WTC11 (cell line): ENCODE data around the gene MYOZ1. TPM values are rescaled to one million over a fixed set of nuclear protein-coding genes. Genes with fewer than 3 reads are reported as not detected.

Experiments used
- ATAC-seq: fragments of 200-7000 bp; cut with Tn5 transposase; 2 replicates; pipeline ENCODE4 v1.10.0; 2021; ENCODE audit warnings: mild to moderate bottlenecking, moderate library complexity
- CTCF ChIA-PET: fragments of 300-600 bp; sonication (Branson Sonifier 250); formaldehyde crosslinking; loops from one replicate; lab custom pipeline; 2021; ENCODE audit warnings: antibody characterized with exemption; lab: Charles Lee
- POLR2A ChIA-PET: fragments of 350-600 bp; sonication (Branson Sonifier 250); formaldehyde crosslinking; loops from one replicate; lab custom pipeline; 2021; ENCODE audit warnings: antibody characterized with exemption; lab: Charles Lee
- DNase-seq: peaks from one replicate; pipeline ENCODE4 v3.0.0; 2021; ENCODE audit warnings: low spot score
- H3K27ac Mint-ChIP-seq: 2 replicates; pipeline ENCODE4 v1.8.0; 2021; ENCODE audit warnings: mixed read lengths
- H3K27me3 Mint-ChIP-seq: 2 replicates; pipeline ENCODE4 v1.8.0; 2021; ENCODE audit warnings: low read depth, mild to moderate bottlenecking, moderate library complexity, mixed read lengths
- H3K36me3 Mint-ChIP-seq: 2 replicates; pipeline ENCODE4 v1.8.0; 2021; ENCODE audit warnings: mixed read lengths
- H3K4me1 Mint-ChIP-seq: 2 replicates; pipeline ENCODE4 v1.8.0; 2022; ENCODE audit warnings: mixed read lengths
- H3K4me3 Mint-ChIP-seq: 2 replicates; pipeline ENCODE4 v1.8.0; 2021; ENCODE audit warnings: mild to moderate bottlenecking, moderate library complexity, mixed read lengths
- H3K9me3 Mint-ChIP-seq: 2 replicates; pipeline ENCODE4 v1.8.0; 2021; ENCODE audit warnings: mixed read lengths
- ELF4 ChIP-seq: sonication (generic); formaldehyde crosslinking; IDR thresholded peaks from 2 replicates; pipeline ENCODE4 v1.8.1; 2022; ENCODE audit warnings: low read depth, mild to moderate bottlenecking, moderate library complexity, missing genetic modification reagents
- GABPB1 ChIP-seq: sonication (generic); formaldehyde crosslinking; IDR thresholded peaks from 2 replicates; pipeline ENCODE4 v1.8.1; 2023; ENCODE audit warnings: mild to moderate bottlenecking, missing genetic modification reagents
- HMGA2 ChIP-seq: fragments of 250-450 bp; sonication (Bioruptor Pico); IDR thresholded peaks from 2 replicates; pipeline ENCODE4 v1.4.0; 2021; ENCODE audit warnings: mild to moderate bottlenecking, moderate library complexity
- KAT7 ChIP-seq: sonication (generic); formaldehyde crosslinking; IDR thresholded peaks from 2 replicates; pipeline ENCODE4 v1.8.1; 2023; ENCODE audit warnings: missing genetic modification reagents, mild to moderate bottlenecking, borderline replicate concordance
- NFYB ChIP-seq: sonication (generic); formaldehyde crosslinking; conservative IDR thresholded peaks from 2 replicates; pipeline ENCODE4 v1.8.0; 2022; ENCODE audit warnings: low read depth, missing genetic modification reagents
- NR2C2 ChIP-seq: sonication (generic); formaldehyde crosslinking; IDR thresholded peaks from 2 replicates; pipeline ENCODE4 v1.8.0; 2022; ENCODE audit warnings: mild to moderate bottlenecking, missing genetic modification reagents
- TEAD1 ChIP-seq: sonication (generic); formaldehyde crosslinking; IDR thresholded peaks from 2 replicates; pipeline ENCODE4 v1.8.0; 2022; ENCODE audit warnings: mild to moderate bottlenecking, missing genetic modification reagents
- ZBTB21 ChIP-seq: sonication (generic); formaldehyde crosslinking; IDR thresholded peaks from 2 replicates; pipeline ENCODE4 v1.8.1; 2023; ENCODE audit warnings: mild to moderate bottlenecking, missing genetic modification reagents, borderline replicate concordance
- total RNA-seq: library from RNA; stranded (reverse); gene quantifications from 3 replicates; pipeline ENCODE4 v1.2.3, GENCODE V29; 2021
- TF ChIP-seq, protein P1 (sequence below): fragments of 250-450 bp; sonication (Bioruptor Pico); IDR thresholded peaks from 2 replicates; pipeline ENCODE4 v1.9.0; 2021; ENCODE audit warnings: mild to moderate bottlenecking, borderline replicate concordance
- TF ChIP-seq, protein P2 (sequence below): sonication (generic); formaldehyde crosslinking; IDR thresholded peaks from 2 replicates; pipeline ENCODE4 v1.8.0; 2023; ENCODE audit warnings: missing genetic modification reagents
- TF ChIP-seq, protein P3 (sequence below): sonication (generic); formaldehyde crosslinking; IDR thresholded peaks from 2 replicates; pipeline ENCODE4 v1.8.0; 2023; ENCODE audit warnings: missing genetic modification reagents, mild to moderate bottlenecking, borderline replicate concordance
- TF ChIP-seq, protein P4 (sequence below): sonication (generic); formaldehyde crosslinking; IDR thresholded peaks from 2 replicates; pipeline ENCODE4 v1.8.0; 2023; ENCODE audit warnings: mild to moderate bottlenecking, missing genetic modification reagents
- TF ChIP-seq, protein P5 (sequence below): fragments of 250-450 bp; sonication (Bioruptor Pico); conservative IDR thresholded peaks from 2 replicates; pipeline ENCODE4 v1.9.0; 2021; ENCODE audit warnings: mild to moderate bottlenecking

MYOZ1 gene
- total RNA-seq, 1 experiment from 2014 or later, result 3.0 TPM

DNA sequence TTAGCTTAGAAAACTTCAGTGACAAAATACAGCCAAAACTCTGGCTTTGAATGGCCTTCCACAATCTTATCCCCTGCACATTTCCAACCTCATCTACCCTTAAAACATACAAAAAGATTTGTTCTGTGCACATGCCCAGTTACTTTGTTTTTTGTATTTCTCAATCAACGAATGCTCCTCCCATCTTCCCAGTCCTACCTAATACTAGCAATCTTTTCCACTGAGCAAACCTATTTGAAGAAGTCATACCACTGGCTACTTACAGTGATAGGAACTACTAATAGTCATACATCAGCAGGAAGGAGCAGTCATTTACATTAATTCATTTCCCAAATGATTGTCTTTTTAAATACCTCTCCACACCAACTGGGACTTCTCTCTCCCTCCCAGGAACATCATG lies 52.6 kb downstream of the MYOZ1 start (continued):
- TF ChIP-seq NFYB (no peak), KAT7 (CRISPR knock-in tag) (no peak)
- TF ChIP-seq, protein P1, sequence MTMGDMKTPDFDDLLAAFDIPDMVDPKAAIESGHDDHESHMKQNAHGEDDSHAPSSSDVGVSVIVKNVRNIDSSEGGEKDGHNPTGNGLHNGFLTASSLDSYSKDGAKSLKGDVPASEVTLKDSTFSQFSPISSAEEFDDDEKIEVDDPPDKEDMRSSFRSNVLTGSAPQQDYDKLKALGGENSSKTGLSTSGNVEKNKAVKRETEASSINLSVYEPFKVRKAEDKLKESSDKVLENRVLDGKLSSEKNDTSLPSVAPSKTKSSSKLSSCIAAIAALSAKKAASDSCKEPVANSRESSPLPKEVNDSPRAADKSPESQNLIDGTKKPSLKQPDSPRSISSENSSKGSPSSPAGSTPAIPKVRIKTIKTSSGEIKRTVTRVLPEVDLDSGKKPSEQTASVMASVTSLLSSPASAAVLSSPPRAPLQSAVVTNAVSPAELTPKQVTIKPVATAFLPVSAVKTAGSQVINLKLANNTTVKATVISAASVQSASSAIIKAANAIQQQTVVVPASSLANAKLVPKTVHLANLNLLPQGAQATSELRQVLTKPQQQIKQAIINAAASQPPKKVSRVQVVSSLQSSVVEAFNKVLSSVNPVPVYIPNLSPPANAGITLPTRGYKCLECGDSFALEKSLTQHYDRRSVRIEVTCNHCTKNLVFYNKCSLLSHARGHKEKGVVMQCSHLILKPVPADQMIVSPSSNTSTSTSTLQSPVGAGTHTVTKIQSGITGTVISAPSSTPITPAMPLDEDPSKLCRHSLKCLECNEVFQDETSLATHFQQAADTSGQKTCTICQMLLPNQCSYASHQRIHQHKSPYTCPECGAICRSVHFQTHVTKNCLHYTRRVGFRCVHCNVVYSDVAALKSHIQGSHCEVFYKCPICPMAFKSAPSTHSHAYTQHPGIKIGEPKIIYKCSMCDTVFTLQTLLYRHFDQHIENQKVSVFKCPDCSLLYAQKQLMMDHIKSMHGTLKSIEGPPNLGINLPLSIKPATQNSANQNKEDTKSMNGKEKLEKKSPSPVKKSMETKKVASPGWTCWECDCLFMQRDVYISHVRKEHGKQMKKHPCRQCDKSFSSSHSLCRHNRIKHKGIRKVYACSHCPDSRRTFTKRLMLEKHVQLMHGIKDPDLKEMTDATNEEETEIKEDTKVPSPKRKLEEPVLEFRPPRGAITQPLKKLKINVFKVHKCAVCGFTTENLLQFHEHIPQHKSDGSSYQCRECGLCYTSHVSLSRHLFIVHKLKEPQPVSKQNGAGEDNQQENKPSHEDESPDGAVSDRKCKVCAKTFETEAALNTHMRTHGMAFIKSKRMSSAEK (CRISPR knock-in tag), result no peak

DNA sequence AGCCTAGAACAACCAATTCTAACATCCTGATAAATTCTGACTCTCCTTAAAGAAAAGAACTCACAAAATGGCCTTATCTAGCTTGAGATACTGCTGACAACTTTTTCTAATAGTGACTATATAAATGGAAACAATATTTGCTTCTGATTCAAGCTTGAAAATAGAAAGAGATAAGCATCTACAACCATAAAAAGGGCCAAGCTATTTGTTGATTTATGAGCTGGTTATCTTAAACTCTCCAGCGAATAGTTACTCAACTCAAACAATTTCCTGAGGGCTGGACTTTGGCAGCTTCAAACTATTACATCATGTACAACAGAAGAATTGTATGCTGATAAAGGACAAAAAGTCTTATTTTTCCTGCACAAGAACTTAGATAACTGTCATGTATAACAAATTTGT lies 54.7 kb downstream of the MYOZ1 start:
- POLR2A ChIA-PET, result no interaction called here
- Mint-ChIP-seq H3K36me3 (peaks cover 14% of the 10 kb centered on the region), H3K27me3 (no peaks in the 10 kb centered on the region), H3K4me3 (no peak overlapping the region), H3K9me3 (peaks cover 15% of the 10 kb centered on the region), H3K4me1 (peaks cover 34% of the 10 kb centered on the region), H3K27ac (no peak overlapping the region)
- DNase-seq (no peak), ATAC-seq (no peak)
- TF ChIP-seq GABPB1 (CRISPR knock-in tag) (peak; percentile 92), HMGA2 (CRISPR knock-in tag) (no peak)
- CTCF ChIA-PET, result no interaction called here

DNA sequence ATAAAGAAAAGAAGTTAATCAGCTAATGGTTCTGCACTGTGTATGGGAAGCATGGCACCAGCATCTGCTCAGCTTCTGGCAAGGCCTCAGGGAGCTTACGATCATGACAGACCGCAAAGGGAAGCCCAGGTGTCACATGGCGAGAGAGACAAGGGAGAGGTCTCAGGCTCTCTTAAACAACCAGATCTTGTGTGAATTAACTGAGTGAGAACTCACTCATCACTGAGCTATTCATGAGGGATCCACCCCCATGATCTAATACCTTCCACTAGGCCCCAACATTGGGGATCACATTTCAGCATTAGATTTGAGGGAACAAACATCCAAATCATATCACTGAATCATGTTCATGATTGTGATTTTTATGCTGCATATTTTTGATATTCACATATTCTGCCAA lies 55.9 kb downstream of the MYOZ1 start:
- Mint-ChIP-seq H3K4me3 (no peak overlapping the region), H3K9me3 (peaks cover 15% of the 10 kb centered on the region), H3K36me3 (peaks cover 14% of the 10 kb centered on the region), H3K27me3 (no peaks in the 10 kb centered on the region), H3K4me1 (peaks cover 23% of the 10 kb centered on the region), H3K27ac (no peak overlapping the region; the same call in 1 of the 2 replicates)
- no peak for ATAC-seq
- CTCF ChIA-PET, result no interaction called here
- POLR2A ChIA-PET, result no interaction called here
- no peak for DNase-seq
- TF ChIP-seq TEAD1 (CRISPR knock-in tag), result no peak
- no peak for TF ChIP-seq NR2C2 (CRISPR knock-in tag)
- TF ChIP-seq, protein P2, sequence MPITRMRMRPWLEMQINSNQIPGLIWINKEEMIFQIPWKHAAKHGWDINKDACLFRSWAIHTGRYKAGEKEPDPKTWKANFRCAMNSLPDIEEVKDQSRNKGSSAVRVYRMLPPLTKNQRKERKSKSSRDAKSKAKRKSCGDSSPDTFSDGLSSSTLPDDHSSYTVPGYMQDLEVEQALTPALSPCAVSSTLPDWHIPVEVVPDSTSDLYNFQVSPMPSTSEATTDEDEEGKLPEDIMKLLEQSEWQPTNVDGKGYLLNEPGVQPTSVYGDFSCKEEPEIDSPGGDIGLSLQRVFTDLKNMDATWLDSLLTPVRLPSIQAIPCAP (CRISPR knock-in tag), result no peak
- TF ChIP-seq, protein P3, sequence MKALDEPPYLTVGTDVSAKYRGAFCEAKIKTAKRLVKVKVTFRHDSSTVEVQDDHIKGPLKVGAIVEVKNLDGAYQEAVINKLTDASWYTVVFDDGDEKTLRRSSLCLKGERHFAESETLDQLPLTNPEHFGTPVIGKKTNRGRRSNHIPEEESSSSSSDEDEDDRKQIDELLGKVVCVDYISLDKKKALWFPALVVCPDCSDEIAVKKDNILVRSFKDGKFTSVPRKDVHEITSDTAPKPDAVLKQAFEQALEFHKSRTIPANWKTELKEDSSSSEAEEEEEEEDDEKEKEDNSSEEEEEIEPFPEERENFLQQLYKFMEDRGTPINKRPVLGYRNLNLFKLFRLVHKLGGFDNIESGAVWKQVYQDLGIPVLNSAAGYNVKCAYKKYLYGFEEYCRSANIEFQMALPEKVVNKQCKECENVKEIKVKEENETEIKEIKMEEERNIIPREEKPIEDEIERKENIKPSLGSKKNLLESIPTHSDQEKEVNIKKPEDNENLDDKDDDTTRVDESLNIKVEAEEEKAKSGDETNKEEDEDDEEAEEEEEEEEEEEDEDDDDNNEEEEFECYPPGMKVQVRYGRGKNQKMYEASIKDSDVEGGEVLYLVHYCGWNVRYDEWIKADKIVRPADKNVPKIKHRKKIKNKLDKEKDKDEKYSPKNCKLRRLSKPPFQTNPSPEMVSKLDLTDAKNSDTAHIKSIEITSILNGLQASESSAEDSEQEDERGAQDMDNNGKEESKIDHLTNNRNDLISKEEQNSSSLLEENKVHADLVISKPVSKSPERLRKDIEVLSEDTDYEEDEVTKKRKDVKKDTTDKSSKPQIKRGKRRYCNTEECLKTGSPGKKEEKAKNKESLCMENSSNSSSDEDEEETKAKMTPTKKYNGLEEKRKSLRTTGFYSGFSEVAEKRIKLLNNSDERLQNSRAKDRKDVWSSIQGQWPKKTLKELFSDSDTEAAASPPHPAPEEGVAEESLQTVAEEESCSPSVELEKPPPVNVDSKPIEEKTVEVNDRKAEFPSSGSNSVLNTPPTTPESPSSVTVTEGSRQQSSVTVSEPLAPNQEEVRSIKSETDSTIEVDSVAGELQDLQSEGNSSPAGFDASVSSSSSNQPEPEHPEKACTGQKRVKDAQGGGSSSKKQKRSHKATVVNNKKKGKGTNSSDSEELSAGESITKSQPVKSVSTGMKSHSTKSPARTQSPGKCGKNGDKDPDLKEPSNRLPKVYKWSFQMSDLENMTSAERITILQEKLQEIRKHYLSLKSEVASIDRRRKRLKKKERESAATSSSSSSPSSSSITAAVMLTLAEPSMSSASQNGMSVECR (CRISPR knock-in tag), result no peak
- TF ChIP-seq ZBTB21 (CRISPR knock-in tag), result no peak
- TF ChIP-seq, protein P4, sequence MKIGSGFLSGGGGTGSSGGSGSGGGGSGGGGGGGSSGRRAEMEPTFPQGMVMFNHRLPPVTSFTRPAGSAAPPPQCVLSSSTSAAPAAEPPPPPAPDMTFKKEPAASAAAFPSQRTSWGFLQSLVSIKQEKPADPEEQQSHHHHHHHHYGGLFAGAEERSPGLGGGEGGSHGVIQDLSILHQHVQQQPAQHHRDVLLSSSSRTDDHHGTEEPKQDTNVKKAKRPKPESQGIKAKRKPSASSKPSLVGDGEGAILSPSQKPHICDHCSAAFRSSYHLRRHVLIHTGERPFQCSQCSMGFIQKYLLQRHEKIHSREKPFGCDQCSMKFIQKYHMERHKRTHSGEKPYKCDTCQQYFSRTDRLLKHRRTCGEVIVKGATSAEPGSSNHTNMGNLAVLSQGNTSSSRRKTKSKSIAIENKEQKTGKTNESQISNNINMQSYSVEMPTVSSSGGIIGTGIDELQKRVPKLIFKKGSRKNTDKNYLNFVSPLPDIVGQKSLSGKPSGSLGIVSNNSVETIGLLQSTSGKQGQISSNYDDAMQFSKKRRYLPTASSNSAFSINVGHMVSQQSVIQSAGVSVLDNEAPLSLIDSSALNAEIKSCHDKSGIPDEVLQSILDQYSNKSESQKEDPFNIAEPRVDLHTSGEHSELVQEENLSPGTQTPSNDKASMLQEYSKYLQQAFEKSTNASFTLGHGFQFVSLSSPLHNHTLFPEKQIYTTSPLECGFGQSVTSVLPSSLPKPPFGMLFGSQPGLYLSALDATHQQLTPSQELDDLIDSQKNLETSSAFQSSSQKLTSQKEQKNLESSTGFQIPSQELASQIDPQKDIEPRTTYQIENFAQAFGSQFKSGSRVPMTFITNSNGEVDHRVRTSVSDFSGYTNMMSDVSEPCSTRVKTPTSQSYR (CRISPR knock-in tag), result no peak
- TF ChIP-seq ELF4, result no peak
- TF ChIP-seq, protein P1 (CRISPR knock-in tag), result no peak
- TF ChIP-seq, protein P5, sequence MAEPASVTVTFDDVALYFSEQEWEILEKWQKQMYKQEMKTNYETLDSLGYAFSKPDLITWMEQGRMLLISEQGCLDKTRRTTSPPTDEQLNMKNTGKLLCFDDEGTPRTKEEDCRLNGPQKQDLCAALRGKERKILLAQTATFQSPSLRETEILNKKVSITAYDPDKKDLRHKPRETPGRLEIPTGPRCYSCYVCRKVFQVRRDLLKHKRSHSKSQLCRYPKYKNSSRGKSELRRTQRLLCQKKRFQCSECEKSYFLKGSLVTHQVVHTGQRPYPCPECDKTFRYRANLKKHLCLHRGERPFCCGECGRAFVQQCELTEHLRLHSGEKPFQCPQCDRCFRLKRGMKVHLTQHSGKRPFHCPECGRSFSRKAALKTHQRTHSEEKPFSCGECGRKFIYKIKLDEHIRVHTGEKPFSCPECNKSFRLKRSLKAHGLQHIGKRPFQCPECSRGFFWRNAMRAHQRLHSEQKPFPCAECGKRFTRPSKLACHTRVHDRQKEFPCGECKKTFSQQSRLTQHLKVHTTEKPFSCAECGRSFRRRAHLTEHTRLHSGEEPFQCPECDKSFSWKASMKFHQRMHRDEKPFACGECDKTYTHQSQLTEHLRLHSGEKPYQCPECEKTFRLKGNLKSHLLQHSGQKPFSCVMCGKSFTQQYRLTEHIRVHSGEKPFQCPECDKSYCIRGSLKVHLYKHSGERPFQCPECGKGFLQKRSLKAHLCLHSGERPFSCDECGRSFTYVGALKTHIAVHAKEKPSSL (CRISPR knock-in tag), result no peak
